GM19193 (cell line): ENCODE data around the gene DNAI1.

Experiments used
- POLR2A ChIP-seq: IDR thresholded peaks from 4 replicates; pipeline ENCODE4 v1.6.1; 2011; ENCODE audit not compliant: insufficient read depth, insufficient read length; ENCODE audit errors: extremely low read depth

DNAI1 gene

DNA sequence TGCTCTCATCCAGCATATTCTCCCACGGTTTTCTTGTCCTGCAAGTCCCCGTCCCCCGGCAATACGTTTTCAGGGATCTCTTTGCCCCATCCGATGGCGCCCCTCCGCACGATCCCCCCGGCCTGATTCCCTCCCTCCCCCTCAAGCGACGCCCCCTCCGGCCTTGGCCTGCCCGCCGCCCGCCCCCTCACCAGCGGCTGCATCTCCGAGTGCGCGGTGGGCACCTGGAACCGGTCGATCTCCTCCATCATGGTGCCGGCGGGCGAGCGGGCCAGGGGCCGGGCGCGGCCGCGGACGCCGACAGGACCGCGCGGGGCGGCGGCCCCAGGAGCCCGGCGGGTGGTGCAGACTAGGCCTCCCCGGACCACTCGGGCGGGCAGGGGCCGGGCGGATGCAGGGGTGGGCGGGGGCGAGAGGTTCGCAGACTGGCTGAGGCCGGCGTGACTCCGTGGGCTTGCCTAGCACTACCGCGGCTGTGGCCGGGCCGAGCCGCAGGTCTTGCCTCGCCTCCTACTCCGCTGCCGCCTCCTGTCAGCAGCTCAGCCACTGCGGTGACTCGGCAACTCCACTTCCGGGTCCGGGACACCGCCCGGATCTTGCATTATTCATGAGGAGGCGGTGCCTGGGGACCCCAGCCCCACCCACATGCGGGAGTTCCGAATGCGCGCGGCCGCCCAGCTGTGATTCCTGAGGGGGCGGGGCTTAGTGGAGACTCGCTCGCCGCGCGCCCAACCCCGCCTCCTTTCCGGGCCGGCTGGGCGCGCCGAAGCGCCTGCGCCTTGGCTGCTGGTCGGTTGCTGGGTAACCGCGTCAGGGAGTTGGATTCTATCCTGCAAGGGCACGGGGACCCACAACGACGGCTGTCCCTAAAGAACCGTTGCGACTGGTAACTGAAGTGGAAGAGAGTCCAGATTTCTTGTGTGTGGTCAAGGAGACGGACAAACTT, at the start of gene DNAI1, which contains the start of gene FAM219A:
Gene DNAI1 (plus strand): TSS at position 793 of the 946 bp plus-strand sequence. CDS start 201 bp downstream, outside the sequence.
Gene FAM219A (minus strand): TSS at position 558 of the 946 bp plus-strand sequence. CDS start 307 bp downstream, at position 251.
- TF ChIP-seq POLR2A, result peak; percentile 58

DNA sequence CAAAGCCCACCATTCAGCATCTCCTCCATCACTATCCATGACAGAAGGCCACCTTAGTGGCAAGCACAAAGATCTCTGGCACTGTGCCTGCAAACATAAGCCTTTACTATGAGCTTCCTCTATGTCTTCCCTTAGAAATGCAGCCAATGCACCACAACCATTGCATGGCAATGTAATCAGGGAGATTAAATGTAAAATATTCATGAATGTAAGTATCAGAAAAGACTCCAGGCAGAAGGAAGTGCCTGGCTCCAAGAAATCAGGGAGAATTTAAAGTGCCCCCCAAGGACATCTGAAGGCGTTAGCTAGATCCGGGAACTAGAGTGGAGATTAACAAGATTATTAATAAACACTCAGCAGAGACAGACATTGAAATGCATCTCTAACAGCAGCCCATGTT, 49.5 kb upstream of the DNAI1 start:
- TF ChIP-seq POLR2A, result no peak

DNA sequence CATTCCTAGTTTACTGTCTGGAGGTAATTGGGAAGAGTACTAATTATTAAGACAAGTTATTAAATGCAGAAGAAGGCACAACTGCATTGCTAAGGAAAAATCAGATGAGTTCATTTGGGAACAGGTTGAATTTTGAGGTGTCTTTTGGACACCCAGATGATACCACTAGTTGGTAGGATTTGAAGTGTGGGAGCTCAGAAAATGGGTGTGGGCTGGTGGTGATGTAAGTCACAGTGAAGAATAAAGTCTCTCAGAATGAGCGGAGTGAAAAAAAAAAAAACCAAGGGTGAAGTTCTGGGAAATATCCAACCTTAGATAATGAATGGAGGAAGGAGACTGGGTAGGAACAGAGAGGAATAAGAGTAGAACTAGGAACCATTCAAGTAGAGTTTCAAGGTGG, 46.3 kb upstream of the DNAI1 start:
- TF ChIP-seq POLR2A, result no peak

DNA sequence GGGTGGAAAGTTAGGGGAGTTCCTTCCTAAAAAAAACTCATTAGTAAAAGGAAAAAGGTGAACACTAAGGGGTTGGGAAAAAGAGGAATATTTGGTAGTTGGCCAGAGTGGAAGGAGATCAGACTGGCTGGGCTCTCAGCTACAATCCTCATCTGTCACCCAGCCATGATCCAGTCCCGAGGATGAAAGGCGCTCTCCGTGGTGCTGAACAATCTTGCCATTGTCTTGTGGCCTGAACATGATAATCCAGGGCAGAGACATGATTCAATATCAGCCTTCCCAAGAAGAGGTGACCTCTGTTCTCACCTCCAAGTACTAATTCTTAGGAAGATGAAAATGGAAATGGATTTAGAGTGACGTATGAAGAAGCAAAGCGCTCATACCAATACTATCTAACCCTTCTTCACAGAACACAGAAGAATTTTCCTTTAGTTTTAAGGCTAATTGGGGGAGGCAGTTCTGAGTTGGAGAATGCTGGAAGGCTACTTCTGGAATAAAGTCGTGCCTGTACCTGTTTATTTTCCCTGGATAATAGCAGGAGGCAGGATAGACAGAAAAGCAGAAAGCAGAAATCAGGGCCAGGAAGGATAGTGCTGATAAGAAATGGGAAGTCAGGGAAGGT, 45.3 kb upstream of the DNAI1 start:
- TF ChIP-seq POLR2A, result no peak

DNA sequence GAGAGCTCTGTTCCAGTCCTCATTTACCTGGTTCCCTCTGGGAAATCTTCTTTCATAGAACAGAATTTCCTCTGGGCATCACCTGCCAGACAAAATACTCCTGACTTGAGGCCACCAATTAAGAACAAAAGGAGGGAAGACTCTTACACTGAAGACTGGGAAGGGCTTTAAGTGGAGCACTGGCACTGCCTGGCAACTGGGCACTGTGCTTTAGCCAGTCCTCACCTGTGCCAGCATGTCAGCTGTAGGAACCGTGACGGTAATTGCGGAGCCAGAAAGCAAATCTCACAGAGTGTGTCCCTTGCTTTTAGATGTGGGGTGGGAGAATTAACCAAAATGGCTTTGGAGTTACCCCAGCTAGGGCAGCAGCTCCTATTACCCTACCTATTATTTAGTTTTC, 40.9 kb upstream of the DNAI1 start:
- no peak for TF ChIP-seq POLR2A

DNA sequence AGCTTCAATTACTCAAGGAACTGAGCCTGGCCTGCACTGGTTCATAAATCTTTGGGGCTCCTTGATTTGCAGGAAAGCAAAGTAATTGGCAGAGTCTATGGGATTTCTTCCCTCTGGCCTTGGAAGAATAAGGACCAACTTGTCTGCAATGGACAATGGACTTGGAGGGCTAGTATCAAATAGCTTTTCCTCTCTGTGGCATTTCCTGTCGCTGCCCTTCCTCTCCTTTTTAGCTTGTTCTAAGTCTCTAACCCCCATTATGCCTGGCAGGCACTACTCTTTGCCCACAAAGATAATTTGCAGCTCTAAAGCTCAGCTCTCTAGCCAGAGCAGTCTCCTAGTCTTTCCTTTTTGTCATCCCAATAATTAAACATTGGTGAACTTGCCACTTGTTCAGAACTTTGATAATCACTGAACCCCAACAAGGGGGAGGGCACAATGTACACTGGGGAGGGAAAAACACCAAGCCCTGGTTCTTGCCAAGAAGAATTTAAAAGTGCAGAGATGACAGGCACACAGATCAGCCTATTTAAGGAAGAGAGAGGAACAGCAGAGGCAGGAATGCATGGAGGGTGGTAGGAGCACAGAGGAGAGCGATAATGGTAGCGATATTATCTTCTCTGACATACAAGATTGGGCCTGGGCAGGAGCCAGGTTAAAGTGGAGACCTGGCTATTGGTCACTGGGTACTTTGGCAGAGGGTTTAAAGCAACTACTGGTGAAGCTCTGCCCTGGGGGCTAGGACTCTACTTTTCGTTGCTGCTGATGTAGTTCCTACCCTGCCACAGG, 38.7 kb upstream of the DNAI1 start:
- TF ChIP-seq POLR2A, result no peak

DNA sequence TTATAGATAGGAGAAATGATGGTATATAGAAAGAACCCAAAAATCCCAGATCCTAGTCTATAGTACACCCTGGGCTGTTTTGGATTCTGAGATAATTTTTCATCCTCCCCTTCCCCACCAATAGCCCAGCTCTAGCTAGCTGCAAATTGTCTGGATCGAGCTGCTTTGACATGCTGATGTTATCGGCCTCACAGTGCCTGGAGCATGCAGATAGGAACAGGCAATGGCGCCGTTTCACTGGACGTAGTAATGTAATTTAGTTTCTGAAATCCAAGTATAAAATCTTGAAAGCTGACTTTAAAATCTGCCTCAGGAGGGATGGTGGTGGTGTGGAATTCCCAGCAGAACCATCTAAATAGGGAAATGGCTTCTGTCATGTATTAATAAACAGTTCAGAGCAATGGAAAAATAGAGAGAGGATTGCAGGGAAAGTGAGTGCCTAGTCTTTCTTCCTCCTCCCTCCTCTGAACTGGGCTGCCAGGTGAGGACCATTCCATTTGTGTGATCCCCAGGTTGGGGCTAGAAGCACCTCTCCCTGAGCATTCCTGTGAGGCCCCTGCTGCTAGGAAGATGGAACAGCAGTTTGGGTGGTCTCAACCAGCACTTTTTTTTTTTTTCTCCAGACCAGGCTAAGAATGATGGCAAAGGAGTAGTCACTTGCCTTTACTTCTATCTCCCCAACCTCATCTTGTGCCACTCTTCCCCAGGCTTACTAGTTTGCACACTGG, 32.1 kb upstream of the DNAI1 start:
- TF ChIP-seq POLR2A, result no peak

DNA sequence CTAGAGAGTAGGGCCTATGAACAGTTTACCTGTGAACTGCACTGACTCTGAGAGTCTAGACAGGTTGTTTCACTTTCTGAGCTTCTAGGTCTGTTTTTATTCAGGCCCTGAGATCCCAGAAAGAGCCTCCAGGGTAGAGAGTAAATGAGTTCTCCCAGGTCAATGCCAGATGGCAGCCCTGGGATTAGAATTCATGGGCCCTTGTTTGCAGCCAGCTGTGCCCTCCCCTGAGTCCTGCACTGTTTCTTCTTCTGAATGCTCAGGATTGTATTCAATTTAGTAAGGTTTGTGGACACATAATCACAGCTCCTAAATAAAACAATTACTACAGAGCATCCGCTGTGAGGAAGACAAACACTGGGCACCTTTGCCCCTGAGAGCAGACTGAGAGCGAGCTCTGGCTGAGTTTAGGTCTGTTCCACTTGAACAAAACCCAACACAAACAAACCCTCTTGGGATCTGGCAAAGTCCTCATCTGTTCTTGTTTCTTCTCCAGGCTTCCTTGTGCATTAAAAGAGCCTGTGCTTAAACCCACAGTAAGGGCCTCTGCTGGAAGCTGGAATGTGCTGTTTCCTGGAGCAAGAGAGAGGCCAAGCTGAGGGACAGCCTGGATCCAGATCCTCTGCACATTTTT, 30.2 kb upstream of the DNAI1 start:
- TF ChIP-seq POLR2A, result no peak

DNA sequence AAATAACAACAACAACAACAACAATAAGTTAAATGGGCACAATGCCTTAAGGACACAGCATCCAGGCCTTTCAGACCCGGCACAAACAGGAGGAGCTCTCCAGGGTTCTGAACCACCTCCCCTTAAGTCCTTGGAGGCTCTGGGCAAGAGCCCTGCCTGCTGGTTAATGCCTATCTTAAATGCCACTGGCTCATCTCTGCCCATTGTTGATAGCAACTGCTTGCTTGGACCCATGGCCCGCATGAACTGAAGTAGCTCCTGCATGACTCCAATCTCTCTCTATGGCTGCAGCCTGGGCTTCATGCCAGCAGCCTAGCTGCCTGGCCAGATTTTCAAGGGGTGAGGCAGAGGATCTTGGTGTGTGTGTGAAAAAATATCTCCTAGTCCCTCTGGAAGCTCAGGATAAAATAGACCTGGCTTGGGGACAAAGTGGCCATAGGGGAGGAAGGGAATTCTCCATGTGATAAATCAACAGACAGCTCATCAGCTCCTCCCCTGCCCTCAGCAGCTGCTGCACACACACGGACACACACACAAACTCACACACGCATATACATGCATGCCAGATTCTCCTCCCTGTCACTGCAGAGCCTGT, 27.7 kb upstream of the DNAI1 start:
- no peak for TF ChIP-seq POLR2A

DNA sequence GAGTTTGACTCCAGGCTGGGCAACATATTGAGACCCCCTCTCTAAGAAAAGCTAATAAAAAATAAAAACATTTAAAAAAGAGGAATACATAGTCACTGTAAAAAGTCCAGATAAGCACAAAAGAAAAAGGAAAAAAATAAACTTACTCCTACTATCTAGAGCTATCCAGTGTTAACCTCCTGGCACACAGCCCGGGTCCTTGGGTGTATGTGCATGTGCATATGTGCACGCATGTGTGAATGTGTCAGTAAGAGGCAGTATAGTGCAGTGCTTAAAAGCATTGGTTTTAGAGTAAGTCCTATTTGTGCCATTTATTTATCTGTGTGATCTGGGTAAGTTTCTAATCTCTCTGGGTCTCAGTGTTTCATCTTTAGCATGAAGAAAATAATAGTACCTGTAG, 26.9 kb upstream of the DNAI1 start:
- TF ChIP-seq POLR2A, result no peak

DNA sequence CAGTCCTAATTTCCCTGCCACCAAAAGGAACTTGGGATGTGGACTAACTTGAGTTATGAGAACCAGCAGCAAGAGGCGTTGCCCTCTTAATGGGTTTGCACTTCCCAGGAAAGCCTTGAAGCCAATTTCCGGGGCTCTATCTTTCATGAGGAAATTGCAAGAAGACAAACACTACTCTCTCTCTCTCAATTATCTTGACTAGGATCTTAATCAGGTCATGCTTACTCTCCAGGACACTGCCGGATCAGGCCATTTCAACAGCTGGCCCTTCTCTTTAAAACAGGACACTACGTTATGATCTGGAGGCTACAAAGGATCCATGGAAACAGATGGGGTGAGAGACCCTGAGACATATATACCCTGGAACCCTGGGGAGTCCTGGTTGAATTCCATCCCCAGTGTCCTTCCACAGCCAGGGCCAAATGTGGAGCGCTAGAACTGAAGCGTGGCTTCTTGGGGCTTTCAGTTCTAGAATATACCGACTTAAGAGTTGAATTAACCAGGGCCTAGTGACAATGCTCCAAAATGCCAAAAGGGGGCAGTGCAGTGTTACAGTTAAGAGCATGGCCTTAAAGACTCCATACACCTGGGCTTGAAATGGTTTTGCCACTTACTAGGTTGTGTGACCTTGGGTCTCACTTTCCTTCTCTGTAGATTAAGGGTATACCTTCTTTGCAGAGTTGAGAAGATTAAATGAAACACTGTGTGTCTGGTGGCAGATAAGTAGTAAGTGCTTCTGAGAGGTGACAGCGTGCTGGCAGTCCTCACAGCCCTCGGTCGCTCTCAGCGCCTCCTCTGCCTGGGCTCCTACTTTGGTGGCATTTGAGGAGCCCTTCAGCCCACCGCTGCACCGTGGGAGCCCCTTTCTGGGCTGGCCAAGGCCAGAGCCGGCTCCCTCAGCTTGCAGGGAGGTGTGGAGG, 21.3 kb upstream of the DNAI1 start:
- TF ChIP-seq POLR2A, result no peak

DNA sequence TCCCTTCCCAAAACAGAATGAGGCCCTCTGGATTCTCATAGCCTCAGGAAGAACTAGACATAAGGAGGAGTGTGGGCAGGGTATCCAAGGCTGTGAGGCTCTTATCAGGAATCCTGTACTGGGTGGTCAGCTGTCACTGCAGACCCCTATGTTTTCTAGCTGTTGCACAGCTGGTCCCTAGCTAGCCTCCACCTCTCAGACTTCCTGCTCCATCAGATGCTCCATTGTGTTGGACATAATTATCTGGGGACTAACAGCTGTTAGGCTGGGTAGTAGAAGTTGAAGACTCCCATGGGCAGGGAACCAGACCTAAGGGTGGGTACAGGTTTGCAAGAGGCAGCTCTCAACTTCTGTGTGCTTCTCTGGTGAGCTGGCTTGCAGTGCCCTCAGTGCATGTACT, 18.6 kb upstream of the DNAI1 start:
- no peak for TF ChIP-seq POLR2A

DNA sequence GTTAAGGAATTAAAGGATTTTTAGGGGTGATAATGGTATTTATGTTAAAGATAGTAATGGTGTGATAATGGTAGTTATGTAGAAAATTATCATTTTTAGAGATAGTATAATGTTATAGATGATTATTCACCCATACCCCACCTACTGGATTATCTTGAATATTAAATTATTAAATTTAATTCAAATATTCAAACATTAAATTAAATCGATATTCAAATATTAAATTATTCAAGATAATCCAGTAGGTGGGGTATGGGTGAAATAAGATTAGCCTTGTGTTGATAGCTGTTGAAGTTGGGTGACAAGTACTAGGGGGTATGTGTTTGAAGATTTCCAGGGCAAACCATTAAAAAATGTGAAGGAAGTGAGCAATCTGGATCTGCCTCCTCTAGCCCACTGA, 15.8 kb upstream of the DNAI1 start:
- no peak for TF ChIP-seq POLR2A
